ENCODE measurements around the gene CEP76. TPM values are rescaled to one million over a fixed set of nuclear protein-coding genes. Genes with fewer than 3 reads are reported as not detected.

The CEP76 gene
- total and polyA plus RNA-seq, 2 experiments from 2014 or later = 11.2 to 25.9 TPM

DNA sequence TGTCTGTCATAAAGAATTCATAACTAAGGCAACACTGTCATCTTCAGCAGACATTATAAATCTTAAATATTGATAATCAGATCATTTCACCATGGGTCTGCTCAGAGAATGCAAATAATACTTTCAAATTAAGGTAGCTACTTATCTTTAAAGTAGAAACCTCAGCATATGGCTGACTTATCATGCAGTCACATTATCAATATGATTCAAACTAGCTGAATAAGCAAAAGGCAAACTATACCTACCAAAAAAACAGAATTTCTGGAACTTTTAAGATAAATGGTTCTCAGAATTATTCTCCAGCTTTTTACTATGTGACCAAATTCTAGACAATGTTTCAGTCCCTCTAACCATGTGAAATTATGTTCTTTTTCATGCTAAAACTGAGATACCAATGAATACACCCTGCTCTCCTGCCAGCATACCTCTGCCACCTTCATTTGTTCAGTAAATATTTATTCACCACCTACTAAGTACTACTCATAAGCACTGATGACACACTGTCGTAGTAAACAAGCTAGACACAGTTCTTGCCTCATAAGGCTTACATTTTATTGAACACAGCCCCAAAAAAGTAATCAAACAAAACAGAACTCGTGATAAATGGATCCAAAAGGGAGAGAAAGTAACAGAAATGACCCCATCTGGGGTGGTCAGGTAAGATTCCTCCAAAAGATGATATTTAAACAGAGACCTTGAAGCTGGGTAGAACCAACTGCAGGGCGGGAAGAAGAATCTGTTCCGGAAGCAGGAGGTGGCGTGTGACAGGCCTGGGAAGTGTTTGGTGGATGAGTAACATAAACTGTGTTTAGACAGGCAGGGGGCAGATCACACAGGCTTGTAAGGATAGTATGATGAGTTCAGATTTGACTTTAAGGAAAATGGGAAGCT is 62.3 kb downstream of the CEP76 start (continued):
- TF ChIP-seq, protein P1, sequence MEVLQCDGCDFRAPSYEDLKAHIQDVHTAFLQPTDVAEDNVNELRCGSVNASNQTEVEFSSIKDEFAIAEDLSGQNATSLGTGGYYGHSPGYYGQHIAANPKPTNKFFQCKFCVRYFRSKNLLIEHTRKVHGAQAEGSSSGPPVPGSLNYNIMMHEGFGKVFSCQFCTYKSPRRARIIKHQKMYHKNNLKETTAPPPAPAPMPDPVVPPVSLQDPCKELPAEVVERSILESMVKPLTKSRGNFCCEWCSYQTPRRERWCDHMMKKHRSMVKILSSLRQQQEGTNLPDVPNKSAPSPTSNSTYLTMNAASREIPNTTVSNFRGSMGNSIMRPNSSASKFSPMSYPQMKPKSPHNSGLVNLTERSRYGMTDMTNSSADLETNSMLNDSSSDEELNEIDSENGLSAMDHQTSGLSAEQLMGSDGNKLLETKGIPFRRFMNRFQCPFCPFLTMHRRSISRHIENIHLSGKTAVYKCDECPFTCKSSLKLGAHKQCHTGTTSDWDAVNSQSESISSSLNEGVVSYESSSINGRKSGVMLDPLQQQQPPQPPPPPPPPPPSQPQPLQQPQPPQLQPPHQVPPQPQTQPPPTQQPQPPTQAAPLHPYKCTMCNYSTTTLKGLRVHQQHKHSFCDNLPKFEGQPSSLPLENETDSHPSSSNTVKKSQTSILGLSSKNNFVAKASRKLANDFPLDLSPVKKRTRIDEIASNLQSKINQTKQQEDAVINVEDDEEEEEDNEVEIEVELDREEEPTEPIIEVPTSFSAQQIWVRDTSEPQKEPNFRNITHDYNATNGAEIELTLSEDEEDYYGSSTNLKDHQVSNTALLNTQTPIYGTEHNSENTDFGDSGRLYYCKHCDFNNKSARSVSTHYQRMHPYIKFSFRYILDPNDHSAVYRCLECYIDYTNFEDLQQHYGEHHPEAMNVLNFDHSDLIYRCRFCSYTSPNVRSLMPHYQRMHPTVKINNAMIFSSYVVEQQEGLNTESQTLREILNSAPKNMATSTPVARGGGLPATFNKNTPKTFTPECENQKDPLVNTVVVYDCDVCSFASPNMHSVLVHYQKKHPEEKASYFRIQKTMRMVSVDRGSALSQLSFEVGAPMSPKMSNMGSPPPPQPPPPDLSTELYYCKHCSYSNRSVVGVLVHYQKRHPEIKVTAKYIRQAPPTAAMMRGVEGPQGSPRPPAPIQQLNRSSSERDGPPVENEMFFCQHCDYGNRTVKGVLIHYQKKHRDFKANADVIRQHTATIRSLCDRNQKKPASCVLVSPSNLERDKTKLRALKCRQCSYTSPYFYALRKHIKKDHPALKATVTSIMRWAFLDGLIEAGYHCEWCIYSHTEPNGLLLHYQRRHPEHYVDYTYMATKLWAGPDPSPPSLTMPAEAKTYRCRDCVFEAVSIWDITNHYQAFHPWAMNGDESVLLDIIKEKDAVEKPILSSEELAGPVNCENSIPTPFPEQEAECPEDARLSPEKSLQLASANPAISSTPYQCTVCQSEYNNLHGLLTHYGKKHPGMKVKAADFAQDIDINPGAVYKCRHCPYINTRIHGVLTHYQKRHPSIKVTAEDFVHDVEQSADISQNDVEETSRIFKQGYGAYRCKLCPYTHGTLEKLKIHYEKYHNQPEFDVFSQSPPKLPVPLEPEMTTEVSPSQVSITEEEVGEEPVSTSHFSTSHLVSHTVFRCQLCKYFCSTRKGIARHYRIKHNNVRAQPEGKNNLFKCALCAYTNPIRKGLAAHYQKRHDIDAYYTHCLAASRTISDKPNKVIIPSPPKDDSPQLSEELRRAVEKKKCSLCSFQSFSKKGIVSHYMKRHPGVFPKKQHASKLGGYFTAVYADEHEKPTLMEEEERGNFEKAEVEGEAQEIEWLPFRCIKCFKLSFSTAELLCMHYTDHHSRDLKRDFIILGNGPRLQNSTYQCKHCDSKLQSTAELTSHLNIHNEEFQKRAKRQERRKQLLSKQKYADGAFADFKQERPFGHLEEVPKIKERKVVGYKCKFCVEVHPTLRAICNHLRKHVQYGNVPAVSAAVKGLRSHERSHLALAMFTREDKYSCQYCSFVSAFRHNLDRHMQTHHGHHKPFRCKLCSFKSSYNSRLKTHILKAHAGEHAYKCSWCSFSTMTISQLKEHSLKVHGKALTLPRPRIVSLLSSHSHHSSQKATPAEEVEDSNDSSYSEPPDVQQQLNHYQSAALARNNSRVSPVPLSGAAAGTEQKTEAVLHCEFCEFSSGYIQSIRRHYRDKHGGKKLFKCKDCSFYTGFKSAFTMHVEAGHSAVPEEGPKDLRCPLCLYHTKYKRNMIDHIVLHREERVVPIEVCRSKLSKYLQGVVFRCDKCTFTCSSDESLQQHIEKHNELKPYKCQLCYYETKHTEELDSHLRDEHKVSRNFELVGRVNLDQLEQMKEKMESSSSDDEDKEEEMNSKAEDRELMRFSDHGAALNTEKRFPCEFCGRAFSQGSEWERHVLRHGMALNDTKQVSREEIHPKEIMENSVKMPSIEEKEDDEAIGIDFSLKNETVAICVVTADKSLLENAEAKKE (CRISPR knock-in tag; IDR thresholded peaks at IDR 0.05) = no peak
- TF ChIP-seq JUNB (IDR thresholded peaks at IDR 0.05; ENCODE audit: unreplicated experiment) (no peak), CREB1 (CRISPR knock-in tag; IDR thresholded peaks at IDR 0.05; ENCODE audit: low read depth) (no peak), EZH2phosphoT487 (IDR thresholded peaks at IDR 0.05; ENCODE audit: unreplicated experiment) (no peak), CTCF (conservative IDR thresholded peaks at IDR 0.05; ENCODE audit: low read depth in 2 of 2) (no peak), NANOG (IDR thresholded peaks at IDR 0.05; ENCODE audit: borderline replicate concordance) (no peak), POLR2AphosphoS5 (IDR thresholded peaks at IDR 0.05; ENCODE audit: low read depth) (no peak), EZH2 (IDR thresholded peaks at IDR 0.05; ENCODE audit: low read depth, unreplicated experiment) (no peak), STAT1 (IDR thresholded peaks at IDR 0.05; ENCODE audit: unreplicated experiment) (no peak), ZNF114 (CRISPR knock-in tag; IDR thresholded peaks at IDR 0.05) (no peak)
